Measurements from ENCODE around the gene SLC16A7.

SLC16A7 gene

GRCh38 chr12:59792647-59793046 is 196.8 kb downstream of the SLC16A7 start:
- Histone ChIP-seq H3K36me3 (ENCODE audit: insufficient read depth, low read length) (no peaks in the 10 kb centered on the region), H3K9me3 (ENCODE audit: low read depth, low read length) (no peaks in the 10 kb centered on the region), H3K9ac (ENCODE audit: insufficient read length) (no peak overlapping the region), H3K4me3 (no peak overlapping the region), H3K27ac (no peak overlapping the region)
- TF ChIP-seq FOXP2 (optimal IDR thresholded peaks at IDR 0.05; ENCODE audit: control extremely low read depth, extremely low read length, insufficient read depth) = no peak
- no peak for TF ChIP-seq EZH2 (IDR thresholded peaks at IDR 0.05)
- no peak for TF ChIP-seq POLR2AphosphoS5 (IDR thresholded peaks at IDR 0.05; ENCODE audit: borderline replicate concordance, low read depth, low read length)
- DNase-seq (ENCODE audit: low read depth, low spot score) = no peak

- H3K9me3 ChIP-seq (ENCODE audit: low read depth, low read length) = no peaks in the 10 kb centered on the region
- TF ChIP-seq FOXP2 (optimal IDR thresholded peaks at IDR 0.05; ENCODE audit: control extremely low read depth, extremely low read length, insufficient read depth) = no peak
- no peak for TF ChIP-seq EZH2 (IDR thresholded peaks at IDR 0.05)
- TF ChIP-seq POLR2AphosphoS5 (IDR thresholded peaks at IDR 0.05; ENCODE audit: borderline replicate concordance, low read depth, low read length) = no peak
- no peak overlapping the region for H3K9ac ChIP-seq (ENCODE audit: insufficient read length)
- H3K4me3 ChIP-seq = no peak overlapping the region
- H3K27ac ChIP-seq = no peak overlapping the region
- DNase-seq (ENCODE audit: low read depth, low spot score) = no peak
- H3K36me3 ChIP-seq (ENCODE audit: insufficient read depth, low read length) = no peaks in the 10 kb centered on the region
These were observed 207.9 kb downstream of the SLC16A7 start for GRCh38 chr12:59803735-59804134.

DNA sequence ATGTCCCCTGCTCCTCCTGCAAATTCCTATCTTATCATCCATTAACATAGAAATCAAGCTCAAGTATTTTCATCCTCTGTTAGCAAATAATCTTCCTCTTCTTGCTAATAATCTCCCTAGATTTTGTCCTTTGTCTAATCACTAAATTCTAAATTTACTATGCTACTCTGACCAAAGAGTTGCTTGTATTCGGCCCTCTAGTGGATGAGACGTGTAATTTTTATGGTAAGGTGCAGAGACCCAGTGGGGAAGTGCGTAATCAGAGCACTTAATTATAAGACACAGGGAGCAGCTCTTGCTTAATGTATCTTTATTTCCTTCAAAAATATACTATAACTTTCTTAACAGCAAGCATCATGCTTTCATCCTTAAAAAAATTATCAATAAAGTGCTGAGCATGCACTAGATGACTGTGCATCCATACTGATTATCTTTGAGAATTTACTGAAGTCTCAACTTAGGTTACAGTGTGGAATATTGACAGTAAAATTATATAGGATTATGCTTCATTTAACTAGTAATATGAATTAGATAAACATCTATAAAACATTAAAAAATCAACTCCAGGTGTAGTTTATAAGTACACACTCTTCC is 212.6 kb downstream of the SLC16A7 start:
- DNase-seq (ENCODE audit: low read depth, low spot score) = no peak
- no peaks in the 10 kb centered on the region for H3K36me3 ChIP-seq (ENCODE audit: insufficient read depth, low read length)
- H3K27ac ChIP-seq = no peak overlapping the region
- no peak overlapping the region for H3K4me3 ChIP-seq
- no peaks in the 10 kb centered on the region for H3K9me3 ChIP-seq (ENCODE audit: low read depth, low read length)
- TF ChIP-seq POLR2AphosphoS5 (IDR thresholded peaks at IDR 0.05; ENCODE audit: borderline replicate concordance, low read depth, low read length) = no peak
- TF ChIP-seq EZH2 (IDR thresholded peaks at IDR 0.05) = no peak
- TF ChIP-seq FOXP2 (optimal IDR thresholded peaks at IDR 0.05; ENCODE audit: control extremely low read depth, extremely low read length, insufficient read depth) = no peak
- no peak overlapping the region for H3K9ac ChIP-seq (ENCODE audit: insufficient read length)

- H3K36me3 ChIP-seq (ENCODE audit: insufficient read depth, low read length) = no peaks in the 10 kb centered on the region
- H3K4me3 ChIP-seq = no peak overlapping the region
- no peak overlapping the region for H3K27ac ChIP-seq
- no peaks in the 10 kb centered on the region for H3K9me3 ChIP-seq (ENCODE audit: low read depth, low read length)
- no peak overlapping the region for H3K9ac ChIP-seq (ENCODE audit: insufficient read length)
- TF ChIP-seq FOXP2 (optimal IDR thresholded peaks at IDR 0.05; ENCODE audit: control extremely low read depth, extremely low read length, insufficient read depth) (no peak), EZH2 (IDR thresholded peaks at IDR 0.05) (no peak), POLR2AphosphoS5 (IDR thresholded peaks at IDR 0.05; ENCODE audit: borderline replicate concordance, low read depth, low read length) (no peak)
- DNase-seq (ENCODE audit: low read depth, low spot score) = no peak
These were observed 216.2 kb downstream of the SLC16A7 start for GRCh38 chr12:59811991-59812390.

GRCh38 chr12:59812716-59813115 is 216.9 kb downstream of the SLC16A7 start:
- Histone ChIP-seq H3K27ac (no peak overlapping the region), H3K9me3 (ENCODE audit: low read depth, low read length) (no peaks in the 10 kb centered on the region)
- TF ChIP-seq FOXP2 (optimal IDR thresholded peaks at IDR 0.05; ENCODE audit: control extremely low read depth, extremely low read length, insufficient read depth) = no peak
- no peak for TF ChIP-seq EZH2 (IDR thresholded peaks at IDR 0.05)
- TF ChIP-seq POLR2AphosphoS5 (IDR thresholded peaks at IDR 0.05; ENCODE audit: borderline replicate concordance, low read depth, low read length) = no peak

GRCh38 chr12:59820594-59821011 is 224.8 kb downstream of the SLC16A7 start:
- H3K4me3 ChIP-seq = no peak overlapping the region
- H3K36me3 ChIP-seq (ENCODE audit: insufficient read depth, low read length) = no peaks in the 10 kb centered on the region
- H3K9ac ChIP-seq (ENCODE audit: insufficient read length) = no peak overlapping the region
- DNase-seq (ENCODE audit: low read depth, low spot score) = no peak
- TF ChIP-seq EZH2 (IDR thresholded peaks at IDR 0.05) (no peak), FOXP2 (optimal IDR thresholded peaks at IDR 0.05; ENCODE audit: control extremely low read depth, extremely low read length, insufficient read depth) (no peak), POLR2AphosphoS5 (IDR thresholded peaks at IDR 0.05; ENCODE audit: borderline replicate concordance, low read depth, low read length) (no peak)
- H3K27ac ChIP-seq = no peak overlapping the region
- H3K9me3 ChIP-seq (ENCODE audit: low read depth, low read length) = no peaks in the 10 kb centered on the region; the same call in 1 of the 2 replicates

More at GRCh38 chr12:59812716-59813115, 216.9 kb downstream of the SLC16A7 start:
- Histone ChIP-seq H3K4me3 (no peak overlapping the region), H3K36me3 (ENCODE audit: insufficient read depth, low read length) (no peaks in the 10 kb centered on the region), H3K9ac (ENCODE audit: insufficient read length) (no peak overlapping the region)
- DNase-seq (ENCODE audit: low read depth, low spot score) = no peak

- no peaks in the 10 kb centered on the region for H3K36me3 ChIP-seq (ENCODE audit: insufficient read depth, low read length)
- H3K9ac ChIP-seq (ENCODE audit: insufficient read length) = no peak overlapping the region
- DNase-seq (ENCODE audit: low read depth, low spot score) = no peak
- no peaks in the 10 kb centered on the region; the same call in 1 of the 2 replicates for H3K9me3 ChIP-seq (ENCODE audit: low read depth, low read length)
- no peak overlapping the region for H3K27ac ChIP-seq
- TF ChIP-seq POLR2AphosphoS5 (IDR thresholded peaks at IDR 0.05; ENCODE audit: borderline replicate concordance, low read depth, low read length) (no peak), EZH2 (IDR thresholded peaks at IDR 0.05) (no peak), FOXP2 (optimal IDR thresholded peaks at IDR 0.05; ENCODE audit: control extremely low read depth, extremely low read length, insufficient read depth) (no peak)
- no peak overlapping the region for H3K4me3 ChIP-seq
These were observed 227.7 kb downstream of the SLC16A7 start for GRCh38 chr12:59823567-59823966.

DNA sequence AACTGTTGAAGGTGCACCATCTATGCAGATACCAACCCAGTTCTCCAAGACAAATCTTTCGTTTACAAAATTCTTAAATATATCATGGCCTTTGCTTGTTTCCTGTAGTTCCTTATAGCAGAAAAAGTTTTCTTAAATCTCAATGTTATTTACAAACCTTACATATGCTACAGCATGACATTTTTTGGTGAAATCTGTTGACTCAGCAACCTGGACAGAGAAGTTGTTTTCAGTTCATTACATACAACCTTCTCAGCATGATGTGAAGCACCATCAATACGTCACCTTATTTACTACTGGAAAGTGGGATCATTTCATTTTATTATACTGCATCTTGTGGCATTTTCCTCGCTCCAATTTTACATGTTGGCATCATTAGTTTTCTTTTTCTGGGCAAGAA is 231.9 kb downstream of the SLC16A7 start:
- no peaks in the 10 kb centered on the region for H3K36me3 ChIP-seq (ENCODE audit: insufficient read depth, low read length)
- no peak overlapping the region for H3K4me3 ChIP-seq
- DNase-seq (ENCODE audit: low read depth, low spot score) = no peak
- TF ChIP-seq FOXP2 (optimal IDR thresholded peaks at IDR 0.05; ENCODE audit: control extremely low read depth, extremely low read length, insufficient read depth) (no peak), POLR2AphosphoS5 (IDR thresholded peaks at IDR 0.05; ENCODE audit: borderline replicate concordance, low read depth, low read length) (no peak), EZH2 (IDR thresholded peaks at IDR 0.05) (no peak)
- no peak overlapping the region for H3K9ac ChIP-seq (ENCODE audit: insufficient read length)
- no peak overlapping the region for H3K27ac ChIP-seq
- no peaks in the 10 kb centered on the region for H3K9me3 ChIP-seq (ENCODE audit: low read depth, low read length)

GRCh38 chr12:59828521-59828920 is 232.7 kb downstream of the SLC16A7 start:
- Histone ChIP-seq H3K4me3 (no peak overlapping the region), H3K27ac (no peak overlapping the region), H3K9ac (ENCODE audit: insufficient read length) (no peak overlapping the region), H3K36me3 (ENCODE audit: insufficient read depth, low read length) (no peaks in the 10 kb centered on the region), H3K9me3 (ENCODE audit: low read depth, low read length) (no peaks in the 10 kb centered on the region)
- no peak for DNase-seq (ENCODE audit: low read depth, low spot score)
- no peak for TF ChIP-seq FOXP2 (optimal IDR thresholded peaks at IDR 0.05; ENCODE audit: control extremely low read depth, extremely low read length, insufficient read depth)
- no peak for TF ChIP-seq EZH2 (IDR thresholded peaks at IDR 0.05)
- no peak for TF ChIP-seq POLR2AphosphoS5 (IDR thresholded peaks at IDR 0.05; ENCODE audit: borderline replicate concordance, low read depth, low read length)
